Measurements from ENCODE around the gene MAP2K2. TPM values are rescaled to one million over a fixed set of nuclear protein-coding genes. Genes with fewer than 3 reads are reported as not detected.

Gene MAP2K2
- total and polyA plus RNA-seq, 12 donors, result 91.5 to 288 (median 116) TPM

DNA sequence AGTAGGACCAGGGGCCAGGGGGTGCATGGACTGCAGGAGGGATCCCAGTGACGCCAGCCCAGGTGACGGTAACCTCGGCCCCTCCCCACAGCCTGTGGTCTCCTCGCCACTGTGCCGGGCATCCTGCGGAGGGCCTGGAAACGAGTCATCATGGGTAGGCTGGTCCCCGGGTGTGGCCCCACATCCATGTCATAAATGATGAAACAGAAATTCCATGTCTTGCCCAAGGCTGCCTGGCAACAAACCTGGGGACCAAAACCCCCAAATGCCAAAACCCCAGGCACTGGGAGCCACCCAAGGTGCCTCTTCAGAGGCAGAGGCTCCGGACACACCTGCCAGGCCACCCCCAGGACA is 20.9 kb downstream of the MAP2K2 start:
- H3K27ac ChIP-seq, result peak overlapping the region in 1 of 10 donors; percentile 75
- no peak for ATAC-seq
- no peak overlapping the region for H3K4me3 ChIP-seq
- H3K9me3 ChIP-seq, result no peaks in the 10 kb centered on the region
- WGBS, 2 donors, result 93% methylated on average over 9 of the region's 9 CpGs
- no peak for DNase-seq
- H3K36me3 ChIP-seq, result peaks cover 0 to 99% (median 38%) of the 10 kb centered on the region in 9 donors
- TF ChIP-seq CTCF (IDR thresholded peaks at IDR 0.05), result no peak
- intact Hi-C loops (cut with DNase I), result no loop called here
- H3K4me1 ChIP-seq, result peaks cover under 1 to 15% (median 7%) of the 10 kb centered on the region in 9 donors
- no peaks in the 10 kb centered on the region for H3K27me3 ChIP-seq

DNA sequence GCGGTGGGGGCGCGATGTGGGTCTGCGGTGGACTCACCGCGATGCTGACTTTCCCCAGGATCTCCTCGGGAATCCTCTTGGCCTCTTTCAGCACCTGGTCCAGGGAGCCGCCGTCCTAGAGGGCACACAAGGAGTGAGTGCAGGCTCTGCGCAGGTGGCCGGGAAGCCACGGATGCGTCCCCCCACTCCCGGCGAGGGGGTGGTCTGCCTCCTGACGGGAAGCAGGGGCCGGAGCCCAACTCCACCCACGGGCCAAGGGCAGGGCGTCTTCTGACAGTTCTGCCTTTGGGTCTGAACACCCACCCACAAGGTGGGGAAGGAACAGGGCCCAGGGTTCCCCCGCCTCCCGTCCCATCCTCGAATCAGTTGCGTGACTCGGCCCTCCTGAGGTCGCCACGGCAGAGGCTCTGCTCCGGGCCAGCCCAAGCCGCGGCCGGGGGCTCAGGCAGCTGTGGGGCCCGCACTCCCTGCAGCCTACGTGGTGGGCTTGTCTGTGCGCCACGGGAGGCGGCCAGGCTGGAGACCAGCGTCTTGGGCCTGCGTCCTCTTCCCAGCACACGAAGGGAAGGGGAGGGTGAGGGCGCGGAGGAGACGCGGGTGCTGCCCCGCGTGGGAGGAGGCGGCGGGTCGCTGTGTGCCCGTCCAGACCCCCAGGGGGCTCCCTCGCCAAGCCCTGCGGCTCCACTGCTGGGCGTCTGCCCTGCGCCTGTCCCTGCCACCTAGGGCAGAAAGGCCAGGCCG is 21.4 kb downstream of the MAP2K2 start:
- no peak for DNase-seq
- no peak for TF ChIP-seq CTCF (IDR thresholded peaks at IDR 0.05)
- no peak overlapping the region for H3K4me3 ChIP-seq
- H3K4me1 ChIP-seq, result peaks cover 4 to 18% (median 13%) of the 10 kb centered on the region in 9 donors
- H3K36me3 ChIP-seq, result peaks cover 0 to 95% (median 33%) of the 10 kb centered on the region in 9 donors
- 90 to 91% methylated on average over 50 to 53 of the region's 53 CpGs for WGBS, 2 donors
- no peak overlapping the region for H3K27ac ChIP-seq
- no peaks in the 10 kb centered on the region for H3K9me3 ChIP-seq
- intact Hi-C loops (cut with DNase I), result no loop called here
- ATAC-seq, result no peak
- H3K27me3 ChIP-seq, result no peaks in the 10 kb centered on the region

DNA sequence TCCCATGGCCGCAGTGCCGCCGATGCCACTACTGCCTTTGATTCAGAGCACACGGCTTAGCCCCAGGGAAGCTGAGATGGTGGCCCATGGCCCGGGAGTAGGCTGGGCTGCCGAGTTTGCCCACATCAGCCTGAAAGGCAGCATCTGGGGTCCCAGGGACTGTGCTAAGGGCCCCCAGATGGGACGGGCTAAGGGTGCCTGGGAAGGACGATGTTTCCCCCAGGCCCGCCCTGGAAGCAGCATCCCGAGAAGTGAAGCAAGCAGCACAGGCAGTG is 22.5 kb downstream of the MAP2K2 start:
- no peak for ATAC-seq
- TF ChIP-seq CTCF (IDR thresholded peaks at IDR 0.05), result no peak
- Histone ChIP-seq H3K27me3 (no peaks in the 10 kb centered on the region), H3K9me3 (no peaks in the 10 kb centered on the region), H3K27ac (no peak overlapping the region), H3K36me3 (peaks cover 0 to 94% (median 26%) of the 10 kb centered on the region in 9 donors), H3K4me1 (peaks cover 4 to 29% (median 20%) of the 10 kb centered on the region in 9 donors), H3K4me3 (no peak overlapping the region)
- no peak for DNase-seq
- whole genome bisulfite sequencing, 2 donors, result 93 to 94% methylated on average over 10 of the region's 10 CpGs
- intact Hi-C loops (cut with DNase I), result no loop called here

GRCh38 chr19:4100647-4101495 is 23.1 kb downstream of the MAP2K2 start:
- no peak for TF ChIP-seq CTCF (IDR thresholded peaks at IDR 0.05)
- WGBS, 2 donors, result 92% methylated on average over 32 to 38 of the region's 38 CpGs
- ATAC-seq, result no peak
- H3K4me1 ChIP-seq, result peaks cover 4 to 31% (median 20%) of the 10 kb centered on the region in 9 donors
- DNase-seq, result no peak
- no peak overlapping the region for H3K4me3 ChIP-seq
- intact Hi-C loops (cut with DNase I), result no loop called here
- peaks cover 0 to 94% (median 20%) of the 10 kb centered on the region in 9 donors for H3K36me3 ChIP-seq
- no peak overlapping the region for H3K27ac ChIP-seq
- H3K9me3 ChIP-seq, result no peaks in the 10 kb centered on the region
- no peaks in the 10 kb centered on the region for H3K27me3 ChIP-seq

Data from heart right ventricle (tissue), 16 donors.